B cell (primary cell): ENCODE measurements around the gene PITPNM1. TPM values are rescaled to one million over a fixed set of nuclear protein-coding genes. Genes with fewer than 3 reads are reported as not detected.
A peak's percentile ranks its signal among the peaks of the same experiment; 100 is the strongest.

Experiments
- ATAC-seq: fragments of 200-7000 bp; cut with Tn5 transposase; one replicate; pipeline ENCODE4 v1.10.0; 2021; ENCODE audit warnings: low read depth, mild to moderate bottlenecking, moderate number of reproducible peaks, moderate library complexity
- CTCF ChIA-PET: fragments of 350-600 bp; sonication (Branson Sonifier 250); formaldehyde crosslinking; loops from one replicate; lab custom pipeline; 2021; ENCODE audit warnings: antibody characterized with exemption, inconsistent platforms; lab: Charles Lee
- POLR2A ChIA-PET: fragments of 350-600 bp; sonication (Branson Sonifier 250); formaldehyde crosslinking; loops from one replicate; lab custom pipeline; 2021; ENCODE audit warnings: antibody characterized with exemption; lab: Charles Lee
- DNase-seq: peaks from one replicate; pipeline ENCODE4 v3.0.0; 2013
- H2AFZ ChIP-seq: 2 replicates; pipeline ENCODE4 v1.6.1; 2012; ENCODE audit warnings: mild to moderate bottlenecking, low read depth, low read length; ENCODE audit not compliant: insufficient read depth, poor library complexity, severe bottlenecking
- H3K27ac ChIP-seq, 2 donors: 1 replicate in 1 of 2; 2 replicates in 1 of 2; pipeline ENCODE4 v1.5.1; 2012 to 2013; ENCODE audit warnings: low read length in 2 of 2, mild to moderate bottlenecking in 2 of 2, moderate library complexity in 1 of 2
- H3K27me3 ChIP-seq, 4 experiments: fragments of 200-600 bp in 1 of 4; sonication (generic) in 1 of 4; replicated peaks in 1 of 4; 1 replicate in 2 of 4; 2 replicates in 2 of 4; pipeline versions ENCODE4 v1.6.1 to v1.7.0; 2013 to 2016; ENCODE audit warnings: low read length in 3 of 4, mild to moderate bottlenecking in 2 of 4, mixed read lengths in 1 of 4, moderate library complexity in 1 of 4; ENCODE audit not compliant: insufficient read depth in 4 of 4, control insufficient read depth in 3 of 4; ENCODE audit errors: control extremely low read depth in 1 of 4
- H3K36me3 ChIP-seq, 2 experiments: replicated peaks in 1 of 2; 1 replicate in 1 of 2; 2 replicates in 1 of 2; pipeline versions ENCODE4 v1.6.1 to v1.7.1; 2013; ENCODE audit warnings: low read length in 1 of 2; ENCODE audit not compliant: insufficient read depth in 2 of 2, control insufficient read depth in 1 of 2; ENCODE audit errors: control extremely low read depth in 1 of 2, extremely low read depth in 1 of 2
- H3K4me1 ChIP-seq, 2 donors: fragments of 200-600 bp in 1 of 2; sonication (generic) in 1 of 2; 1 replicate in 1 of 2; 2 replicates in 1 of 2; pipeline versions ENCODE4 v1.5.1 to v1.6.1; 2013 to 2017; ENCODE audit warnings: low read length in 2 of 2; ENCODE audit not compliant: control insufficient read depth in 2 of 2, insufficient read depth in 2 of 2
- H3K4me2 ChIP-seq: replicated peaks from 2 replicates; pipeline ENCODE3; 2012; ENCODE audit warnings: mild to moderate bottlenecking, low read depth, low read length; ENCODE audit not compliant: poor library complexity, severe bottlenecking
- H3K4me3 ChIP-seq, 5 experiments: fragments of 200-600 bp in 1 of 5; sonication (generic) in 1 of 5; 1 replicate in 3 of 5; 2 replicates in 2 of 5; pipeline versions ENCODE4 v1.5.1 to v1.7.0; 2011 to 2016; ENCODE audit warnings: low read length in 4 of 5, mild to moderate bottlenecking in 4 of 5, low read depth in 2 of 5, control low read depth in 1 of 5, moderate library complexity in 1 of 5; ENCODE audit not compliant: insufficient read depth in 1 of 5; ENCODE audit errors: control extremely low read depth in 1 of 5, extremely low read depth in 1 of 5
- H3K79me2 ChIP-seq: fragments of 200-600 bp; sonication (generic); one replicate; pipeline ENCODE4 v1.6.0; 2016; ENCODE audit warnings: low read length; ENCODE audit not compliant: control insufficient read depth, insufficient read depth
- H3K9ac ChIP-seq: fragments of 200-600 bp; sonication (generic); 2 replicates; pipeline ENCODE4 v1.6.1; 2017; ENCODE audit warnings: mild to moderate bottlenecking, low read length, moderate library complexity
- H3K9me3 ChIP-seq, 3 donors: one replicate each; pipeline versions ENCODE4 v1.6.1 to v1.7.1; 2013; ENCODE audit warnings: low read length in 2 of 3; ENCODE audit not compliant: control insufficient read depth in 2 of 3, insufficient read depth in 1 of 3; ENCODE audit errors: control extremely low read depth in 1 of 3
- H4K20me1 ChIP-seq: 2 replicates; pipeline ENCODE4 v1.6.0; 2012; ENCODE audit warnings: mild to moderate bottlenecking, low read length; ENCODE audit not compliant: insufficient read depth, control insufficient read depth, poor library complexity, severe bottlenecking
- H3K27ac Mint-ChIP-seq: one replicate; pipeline ENCODE4 v1.8.0; 2021; ENCODE audit warnings: mixed read lengths
- H3K27me3 Mint-ChIP-seq: one replicate; pipeline ENCODE4 v1.8.0; 2021; ENCODE audit warnings: mixed read lengths
- H3K4me1 Mint-ChIP-seq: one replicate; pipeline ENCODE4 v1.8.0; 2021; ENCODE audit warnings: mixed read lengths
- H3K4me3 Mint-ChIP-seq: one replicate; pipeline ENCODE4 v1.8.0; 2021; ENCODE audit warnings: mixed read lengths
- H3K9me3 Mint-ChIP-seq: one replicate; pipeline ENCODE4 v1.8.0; 2022; ENCODE audit warnings: mixed read lengths; ENCODE audit not compliant: insufficient read depth
- EZH2 ChIP-seq: IDR thresholded peaks from 2 replicates; pipeline ENCODE4 v1.6.1; 2012; ENCODE audit warnings: borderline replicate concordance, low read depth, mild to moderate bottlenecking, moderate library complexity, low read length; ENCODE audit not compliant: insufficient read depth, poor library complexity, severe bottlenecking
- WGBS: methylation state at CpG from one replicate; pipeline ENCODE4 v1.1.5; 2013; ENCODE audit warnings: missing lambda C conversion rate; ENCODE audit not compliant: insufficient coverage; 5-methylcytosine and 5-hydroxymethylcytosine counted together
- intact Hi-C: fragments of 100-400 bp; cut with micrococcal nuclease; formaldehyde crosslinking; loops from one replicate; pipeline ENCODE4 v1.10.0; 2022
- polyA plus RNA-seq: library from polyadenylated mRNA; depleted of rRNA; stranded (reverse); fragments of >200 nt; gene quantifications from 2 replicates; pipeline ENCODE4 v1.2.3, GENCODE V29; 2012
- total RNA-seq, 2 donors: library from RNA; stranded (reverse); fragments of 120-200 nt in 1 of 2; gene quantifications; 1 replicate in 1 of 2; 2 replicates in 1 of 2; pipeline versions ENCODE4 v1.2.3 to v1.2.4, GENCODE V29; 2013 to 2022
- TF ChIP-seq, protein P1 (sequence below): fragments of 200-600 bp; IDR thresholded peaks from one replicate; pipeline ENCODE4 v1.8.0; 2022; ENCODE audit warnings: antibody characterized with exemption, mild to moderate bottlenecking

PITPNM1 gene
- total and polyA plus RNA-seq, 2 donors (not counting 1 experiment from before 2014, with no cell fraction given): 152 to 166 TPM

DNA sequence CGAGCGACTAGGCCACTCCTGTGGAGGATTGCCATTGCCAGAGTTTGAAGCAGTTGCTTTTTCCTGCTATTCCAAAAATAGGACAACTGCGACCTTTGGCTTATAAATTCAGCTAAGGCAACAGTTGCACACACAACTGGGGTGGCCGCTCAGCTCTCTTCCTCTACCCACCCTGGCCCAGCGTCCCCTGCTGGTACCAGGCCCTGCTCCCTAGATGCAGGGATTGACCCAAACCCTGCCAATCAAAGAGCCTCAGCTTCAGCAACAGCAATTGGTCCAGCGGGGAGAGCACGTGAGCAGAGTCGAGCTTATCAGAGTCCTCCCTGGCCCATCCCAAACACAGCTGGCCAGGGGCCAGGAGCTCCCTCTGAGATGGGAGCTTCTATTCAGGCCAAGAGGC, 40.1 kb upstream of the PITPNM1 start:
- no peaks in the 10 kb centered on the region for H3K9me3 Mint-ChIP-seq
- Histone ChIP-seq H3K27ac (no peak overlapping the region), H3K4me3 (no peak overlapping the region), H3K27me3 (peaks cover 0 to 4% (median 0%) of the 10 kb centered on the region in 4 experiments), H3K9ac (no peak overlapping the region), H2AFZ (no peak overlapping the region), H3K4me2 (no peak overlapping the region), H3K79me2 (no peaks in the 10 kb centered on the region), H3K9me3 (peaks cover 0 to under 1% (median 0%) of the 10 kb centered on the region in 3 donors), H3K4me1 (no peaks in the 10 kb centered on the region), H4K20me1 (no peaks in the 10 kb centered on the region), H3K36me3 (no peaks in the 10 kb centered on the region)
- no peaks in the 10 kb centered on the region for H3K4me1 Mint-ChIP-seq
- no peak overlapping the region for H3K4me3 Mint-ChIP-seq
- WGBS: 86% methylated on average over 6 of the region's 8 CpGs
- ATAC-seq (no peak), DNase-seq (no peak)
- ChIA-PET CTCF (no interaction called here), POLR2A (no interaction called here)
- intact Hi-C loops: no loop called here
- H3K27ac Mint-ChIP-seq: no peak overlapping the region
- TF ChIP-seq EZH2: no peak
- TF ChIP-seq, protein P1, sequence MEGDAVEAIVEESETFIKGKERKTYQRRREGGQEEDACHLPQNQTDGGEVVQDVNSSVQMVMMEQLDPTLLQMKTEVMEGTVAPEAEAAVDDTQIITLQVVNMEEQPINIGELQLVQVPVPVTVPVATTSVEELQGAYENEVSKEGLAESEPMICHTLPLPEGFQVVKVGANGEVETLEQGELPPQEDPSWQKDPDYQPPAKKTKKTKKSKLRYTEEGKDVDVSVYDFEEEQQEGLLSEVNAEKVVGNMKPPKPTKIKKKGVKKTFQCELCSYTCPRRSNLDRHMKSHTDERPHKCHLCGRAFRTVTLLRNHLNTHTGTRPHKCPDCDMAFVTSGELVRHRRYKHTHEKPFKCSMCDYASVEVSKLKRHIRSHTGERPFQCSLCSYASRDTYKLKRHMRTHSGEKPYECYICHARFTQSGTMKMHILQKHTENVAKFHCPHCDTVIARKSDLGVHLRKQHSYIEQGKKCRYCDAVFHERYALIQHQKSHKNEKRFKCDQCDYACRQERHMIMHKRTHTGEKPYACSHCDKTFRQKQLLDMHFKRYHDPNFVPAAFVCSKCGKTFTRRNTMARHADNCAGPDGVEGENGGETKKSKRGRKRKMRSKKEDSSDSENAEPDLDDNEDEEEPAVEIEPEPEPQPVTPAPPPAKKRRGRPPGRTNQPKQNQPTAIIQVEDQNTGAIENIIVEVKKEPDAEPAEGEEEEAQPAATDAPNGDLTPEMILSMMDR: no peak
- peaks cover 7% of the 10 kb centered on the region for H3K27me3 Mint-ChIP-seq

DNA sequence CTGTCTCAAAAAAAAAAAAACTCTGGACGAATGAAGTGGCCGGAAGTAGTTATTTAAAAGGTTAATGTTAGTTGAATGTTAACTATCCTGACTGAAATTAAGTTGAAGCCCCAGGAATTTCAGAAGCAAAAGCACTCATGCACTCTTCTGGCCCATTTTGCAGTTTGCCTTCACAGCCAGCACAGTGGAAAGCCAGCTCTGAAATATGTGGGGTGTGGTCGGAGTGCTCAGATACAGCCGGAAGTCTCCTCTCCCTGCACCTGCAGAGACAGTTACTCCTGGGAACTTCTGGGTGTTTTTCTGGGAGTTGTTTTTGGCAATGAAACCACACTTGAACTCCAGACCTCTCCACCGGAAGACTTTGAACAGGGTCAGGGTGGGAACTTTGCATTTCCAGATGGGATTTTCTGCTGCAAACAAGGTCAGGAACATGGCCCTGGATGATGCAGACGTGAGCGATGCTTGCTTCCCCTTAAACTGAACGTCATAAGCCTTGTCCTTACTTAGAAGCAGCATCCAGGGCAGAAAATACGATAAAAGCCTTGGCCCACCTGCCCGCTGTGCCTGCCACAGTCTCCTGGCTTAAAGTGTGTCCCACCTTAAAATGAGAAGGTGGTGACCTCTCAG, 39.6 kb upstream of the PITPNM1 start:
- no peak overlapping the region for H3K27ac Mint-ChIP-seq
- no peaks in the 10 kb centered on the region for H3K4me1 ChIP-seq
- intact Hi-C loops: no loop called here
- no peaks in the 10 kb centered on the region for H3K79me2 ChIP-seq
- H2AFZ ChIP-seq: no peak overlapping the region
- H3K4me2 ChIP-seq: no peak overlapping the region
- peaks cover 0 to 4% (median 0%) of the 10 kb centered on the region in 4 experiments for H3K27me3 ChIP-seq
- ATAC-seq (no peak), DNase-seq (peak; percentile 3)
- H3K36me3 ChIP-seq: no peaks in the 10 kb centered on the region
- no peak overlapping the region for H3K4me3 Mint-ChIP-seq
- H3K9ac ChIP-seq: no peak overlapping the region
- H3K27ac ChIP-seq: no peak overlapping the region
- TF ChIP-seq EZH2: no peak
- TF ChIP-seq, protein P1: no peak
- 97% methylated on average over 9 of the region's 10 CpGs for WGBS
- ChIA-PET CTCF (no interaction called here), POLR2A (no interaction called here)
- no peaks in the 10 kb centered on the region for H3K4me1 Mint-ChIP-seq
- no peaks in the 10 kb centered on the region for H3K9me3 ChIP-seq
- peaks cover 3% of the 10 kb centered on the region for H3K27me3 Mint-ChIP-seq
- H3K4me3 ChIP-seq: no peak overlapping the region
- no peaks in the 10 kb centered on the region for H4K20me1 ChIP-seq
- no peaks in the 10 kb centered on the region for H3K9me3 Mint-ChIP-seq
